ENCODE results near the gene RRM2. TPM values are rescaled to one million over a fixed set of nuclear protein-coding genes. Genes with fewer than 3 reads are reported as not detected.

Gene RRM2
- total and polyA plus RNA-seq, 7 donors: 0.27 to 9.3 (median 0.96) TPM; not detected in 2

DNA sequence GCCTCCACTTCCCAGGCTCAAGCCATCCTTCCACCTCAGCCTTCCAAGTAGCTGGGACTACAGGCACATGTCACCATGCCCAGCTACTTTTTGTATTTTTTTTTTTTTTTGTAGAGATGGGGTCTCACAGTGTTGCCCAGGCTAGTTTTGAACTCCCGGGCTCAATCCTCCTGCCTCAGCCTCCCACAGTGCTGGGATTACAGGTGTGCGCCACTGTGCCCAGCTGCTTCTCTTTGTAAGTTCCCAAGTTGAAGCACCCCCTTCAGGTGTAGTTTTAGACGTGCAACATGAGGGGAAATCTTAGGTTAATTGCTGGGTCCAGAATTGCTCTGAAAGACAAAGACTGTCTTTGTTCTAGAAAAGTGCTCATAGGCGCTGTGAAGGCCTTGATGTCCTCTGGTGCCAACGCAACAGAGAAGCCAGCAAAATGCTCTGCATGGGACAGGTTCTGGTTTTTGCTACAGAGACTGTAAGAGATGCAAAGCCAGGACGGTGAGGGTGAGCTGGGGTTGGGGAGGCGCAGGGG lies 46.6 kb downstream of the RRM2 start:
- no peaks in the 10 kb centered on the region for H3K9me3 ChIP-seq
- 91 to 98% (median 92%) methylated on average over 7 of the region's 7 CpGs for WGBS, 3 donors
- no peak for ATAC-seq
- H3K4me3 ChIP-seq: no peak overlapping the region
- H3K27me3 ChIP-seq (ENCODE audit: insufficient read depth in 3 of 3, low read length in 2 of 3): no peaks in the 10 kb centered on the region
- no peaks in the 10 kb centered on the region for H3K4me1 ChIP-seq
- TF ChIP-seq, protein P1, sequence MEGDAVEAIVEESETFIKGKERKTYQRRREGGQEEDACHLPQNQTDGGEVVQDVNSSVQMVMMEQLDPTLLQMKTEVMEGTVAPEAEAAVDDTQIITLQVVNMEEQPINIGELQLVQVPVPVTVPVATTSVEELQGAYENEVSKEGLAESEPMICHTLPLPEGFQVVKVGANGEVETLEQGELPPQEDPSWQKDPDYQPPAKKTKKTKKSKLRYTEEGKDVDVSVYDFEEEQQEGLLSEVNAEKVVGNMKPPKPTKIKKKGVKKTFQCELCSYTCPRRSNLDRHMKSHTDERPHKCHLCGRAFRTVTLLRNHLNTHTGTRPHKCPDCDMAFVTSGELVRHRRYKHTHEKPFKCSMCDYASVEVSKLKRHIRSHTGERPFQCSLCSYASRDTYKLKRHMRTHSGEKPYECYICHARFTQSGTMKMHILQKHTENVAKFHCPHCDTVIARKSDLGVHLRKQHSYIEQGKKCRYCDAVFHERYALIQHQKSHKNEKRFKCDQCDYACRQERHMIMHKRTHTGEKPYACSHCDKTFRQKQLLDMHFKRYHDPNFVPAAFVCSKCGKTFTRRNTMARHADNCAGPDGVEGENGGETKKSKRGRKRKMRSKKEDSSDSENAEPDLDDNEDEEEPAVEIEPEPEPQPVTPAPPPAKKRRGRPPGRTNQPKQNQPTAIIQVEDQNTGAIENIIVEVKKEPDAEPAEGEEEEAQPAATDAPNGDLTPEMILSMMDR (IDR thresholded peaks at IDR 0.05): no peak
- H3K27ac ChIP-seq: no peak overlapping the region
- intact Hi-C loops (cut with DNase I): no loop called here
- H3K36me3 ChIP-seq (ENCODE audit: insufficient read depth in 1 of 2, low read depth in 1 of 2): no peaks in the 10 kb centered on the region
- no peak for DNase-seq

DNA sequence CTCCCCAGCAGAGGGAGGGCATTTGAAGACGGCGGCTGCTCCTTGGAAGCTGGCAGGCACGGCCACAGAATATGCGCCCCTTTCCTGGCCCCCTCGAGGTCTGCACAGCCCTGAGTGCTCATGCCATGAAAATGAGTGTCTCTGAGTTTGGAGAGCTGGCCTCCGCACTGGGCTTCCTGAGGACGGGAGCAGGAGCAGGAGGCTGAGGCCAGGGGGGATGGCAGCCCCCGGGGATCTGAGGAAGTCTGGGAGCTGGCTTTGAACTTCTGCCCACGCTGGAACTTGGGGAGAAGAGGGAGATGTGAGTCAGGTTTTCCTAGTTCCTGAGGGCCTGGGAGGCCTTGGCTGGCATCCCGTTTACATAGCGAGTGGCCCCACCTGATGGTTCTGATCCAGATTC lies 47.0 kb downstream of the RRM2 start:
- Histone ChIP-seq H3K4me1 (no peaks in the 10 kb centered on the region), H3K36me3 (ENCODE audit: insufficient read depth in 1 of 2, low read depth in 1 of 2) (no peaks in the 10 kb centered on the region), H3K27ac (no peak overlapping the region), H3K27me3 (ENCODE audit: insufficient read depth in 3 of 3, low read length in 2 of 3) (no peaks in the 10 kb centered on the region), H3K9me3 (no peaks in the 10 kb centered on the region), H3K4me3 (no peak overlapping the region)
- WGBS, 3 donors: 81 to 90% (median 82%) methylated on average over 11 of the region's 11 CpGs
- intact Hi-C loops (cut with DNase I): no loop called here
- DNase-seq (no peak), ATAC-seq (no peak)
- TF ChIP-seq, protein P1 (IDR thresholded peaks at IDR 0.05): no peak

DNA sequence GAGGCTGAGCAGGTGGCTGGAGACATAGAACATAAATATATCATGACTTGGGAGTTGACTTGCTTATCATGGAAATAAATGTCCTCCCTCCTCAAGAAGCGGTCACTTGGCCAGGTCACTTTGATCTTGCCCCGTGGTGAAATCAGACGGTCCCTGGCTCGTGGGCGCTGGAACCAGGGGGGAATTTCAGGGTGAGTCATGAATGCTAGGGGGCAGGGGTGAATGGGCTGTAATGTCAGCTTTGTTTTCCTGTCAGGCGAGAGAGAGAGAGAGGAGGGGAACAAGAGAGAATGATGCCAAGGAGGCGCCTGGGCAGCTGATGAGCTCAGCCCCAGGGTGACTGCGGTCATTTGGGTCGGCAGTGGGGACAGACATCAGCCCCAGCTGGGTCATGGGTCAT lies 47.7 kb downstream of the RRM2 start:
- Histone ChIP-seq H3K9me3 (no peaks in the 10 kb centered on the region), H3K27me3 (ENCODE audit: insufficient read depth in 3 of 3, low read length in 2 of 3) (no peaks in the 10 kb centered on the region), H3K27ac (no peak overlapping the region), H3K4me1 (no peaks in the 10 kb centered on the region), H3K4me3 (no peak overlapping the region), H3K36me3 (ENCODE audit: insufficient read depth in 1 of 2, low read depth in 1 of 2) (no peaks in the 10 kb centered on the region)
- ATAC-seq (no peak), DNase-seq (no peak)
- WGBS, 3 donors: 58 to 63% (median 60%) methylated on average over 8 to 9 of the region's 9 CpGs
- TF ChIP-seq, protein P1 (IDR thresholded peaks at IDR 0.05): no peak
- intact Hi-C loops (cut with DNase I): no loop called here

DNA sequence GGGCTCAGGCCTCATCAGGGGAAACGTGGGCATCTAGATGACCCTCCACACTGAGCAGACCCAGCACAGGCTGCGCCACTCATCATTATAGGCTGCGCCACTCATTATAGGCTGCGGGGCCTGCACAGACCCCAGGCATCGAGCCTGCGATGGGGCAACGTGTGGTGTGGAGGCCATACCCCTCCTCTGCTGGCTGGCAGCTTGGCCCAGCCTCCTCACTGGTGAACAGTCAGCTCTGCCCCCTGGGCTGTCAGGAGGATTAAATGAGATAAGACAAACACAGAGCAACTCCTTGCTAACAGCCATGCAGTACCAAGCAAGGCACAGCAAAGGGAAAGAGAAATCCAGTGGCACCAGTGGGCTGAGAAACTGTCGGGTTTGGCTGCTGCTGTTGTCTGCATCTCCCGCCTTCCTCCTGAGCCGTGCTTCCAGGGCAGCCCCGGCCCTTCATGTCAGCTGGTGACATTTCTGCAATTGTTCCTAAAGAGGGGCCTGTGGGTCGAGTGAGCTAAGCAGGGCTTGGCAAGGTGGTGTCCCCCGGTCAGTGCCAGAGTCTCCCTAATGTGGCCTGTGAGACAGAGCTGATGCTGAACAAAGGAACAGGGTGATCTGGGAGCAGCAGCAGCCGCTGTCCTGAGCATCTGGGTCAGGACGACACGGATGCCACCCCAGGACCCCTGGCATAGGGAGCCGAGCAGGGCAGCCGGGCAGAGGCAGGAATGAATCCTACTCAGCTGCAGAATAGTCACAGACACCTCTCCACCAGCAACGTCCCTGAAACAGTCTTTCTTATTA lies 48.7 kb downstream of the RRM2 start:
- intact Hi-C loops (cut with DNase I): no loop called here
- DNase-seq: no peak

More for the DNA sequence above, 48.7 kb downstream of the RRM2 start:
- Histone ChIP-seq H3K9me3 (no peaks in the 10 kb centered on the region), H3K4me3 (no peak overlapping the region), H3K4me1 (no peaks in the 10 kb centered on the region), H3K27ac (no peak overlapping the region), H3K27me3 (ENCODE audit: insufficient read depth in 3 of 3, low read length in 2 of 3) (no peaks in the 10 kb centered on the region), H3K36me3 (ENCODE audit: insufficient read depth in 1 of 2, low read depth in 1 of 2) (no peaks in the 10 kb centered on the region)
- no peak for ATAC-seq
- TF ChIP-seq, protein P1 (IDR thresholded peaks at IDR 0.05): no peak
- WGBS, 3 donors: 70 to 85% (median 71%) methylated on average over 19 of the region's 19 CpGs

Data from psoas muscle (tissue), 8 donors.